PC-3 (cell line): ENCODE data around the gene ELN.

Source experiments
- EZH2phosphoT487 ChIP-seq: fragments of 300-600 bp; sonication (generic); IDR thresholded peaks from 2 replicates; pipeline ENCODE4 v1.6.1; 2018; ENCODE audit warnings: mild to moderate bottlenecking, antibody characterized with exemption, low read length, borderline replicate concordance
- TF ChIP-seq, protein P1 (sequence below): fragments of 300-600 bp; sonication (generic); conservative IDR thresholded peaks from 2 replicates; pipeline ENCODE4 v1.5.1; 2017; ENCODE audit warnings: antibody characterized with exemption, low read depth, mild to moderate bottlenecking, low read length

- TF ChIP-seq, protein P1, sequence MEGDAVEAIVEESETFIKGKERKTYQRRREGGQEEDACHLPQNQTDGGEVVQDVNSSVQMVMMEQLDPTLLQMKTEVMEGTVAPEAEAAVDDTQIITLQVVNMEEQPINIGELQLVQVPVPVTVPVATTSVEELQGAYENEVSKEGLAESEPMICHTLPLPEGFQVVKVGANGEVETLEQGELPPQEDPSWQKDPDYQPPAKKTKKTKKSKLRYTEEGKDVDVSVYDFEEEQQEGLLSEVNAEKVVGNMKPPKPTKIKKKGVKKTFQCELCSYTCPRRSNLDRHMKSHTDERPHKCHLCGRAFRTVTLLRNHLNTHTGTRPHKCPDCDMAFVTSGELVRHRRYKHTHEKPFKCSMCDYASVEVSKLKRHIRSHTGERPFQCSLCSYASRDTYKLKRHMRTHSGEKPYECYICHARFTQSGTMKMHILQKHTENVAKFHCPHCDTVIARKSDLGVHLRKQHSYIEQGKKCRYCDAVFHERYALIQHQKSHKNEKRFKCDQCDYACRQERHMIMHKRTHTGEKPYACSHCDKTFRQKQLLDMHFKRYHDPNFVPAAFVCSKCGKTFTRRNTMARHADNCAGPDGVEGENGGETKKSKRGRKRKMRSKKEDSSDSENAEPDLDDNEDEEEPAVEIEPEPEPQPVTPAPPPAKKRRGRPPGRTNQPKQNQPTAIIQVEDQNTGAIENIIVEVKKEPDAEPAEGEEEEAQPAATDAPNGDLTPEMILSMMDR, result no peak
- TF ChIP-seq EZH2phosphoT487, result no peak
Observed at GRCh38 chr7:74069790-74070618, 42.0 kb downstream of the ELN start.
